IPS-18a (cell line): ENCODE results near the gene ZAP70.

Experiments
- H3K27ac ChIP-seq: one replicate; pipeline ENCODE4 v1.5.1; 2013; ENCODE audit warnings: low read length
- H3K27me3 ChIP-seq: one replicate; pipeline ENCODE4 v1.6.1; 2013; ENCODE audit warnings: mild to moderate bottlenecking, low read length; ENCODE audit not compliant: control insufficient read depth, insufficient read depth
- H3K36me3 ChIP-seq: one replicate; pipeline ENCODE4 v1.6.1; 2013; ENCODE audit warnings: low read depth, low read length; ENCODE audit not compliant: control insufficient read depth
- H3K4me1 ChIP-seq: one replicate; pipeline ENCODE4 v1.6.1; 2013; ENCODE audit warnings: low read depth, low read length; ENCODE audit not compliant: control insufficient read depth
- H3K4me3 ChIP-seq: one replicate; pipeline ENCODE4 v1.5.1; 2013; ENCODE audit warnings: low read length
- H3K9ac ChIP-seq: one replicate; pipeline ENCODE4 v1.6.1; 2013; ENCODE audit warnings: mild to moderate bottlenecking, low read length, moderate library complexity
- H3K9me3 ChIP-seq: one replicate; pipeline ENCODE4 v1.6.1; 2013; ENCODE audit warnings: low read depth, low read length; ENCODE audit not compliant: control insufficient read depth

ZAP70 gene

DNA sequence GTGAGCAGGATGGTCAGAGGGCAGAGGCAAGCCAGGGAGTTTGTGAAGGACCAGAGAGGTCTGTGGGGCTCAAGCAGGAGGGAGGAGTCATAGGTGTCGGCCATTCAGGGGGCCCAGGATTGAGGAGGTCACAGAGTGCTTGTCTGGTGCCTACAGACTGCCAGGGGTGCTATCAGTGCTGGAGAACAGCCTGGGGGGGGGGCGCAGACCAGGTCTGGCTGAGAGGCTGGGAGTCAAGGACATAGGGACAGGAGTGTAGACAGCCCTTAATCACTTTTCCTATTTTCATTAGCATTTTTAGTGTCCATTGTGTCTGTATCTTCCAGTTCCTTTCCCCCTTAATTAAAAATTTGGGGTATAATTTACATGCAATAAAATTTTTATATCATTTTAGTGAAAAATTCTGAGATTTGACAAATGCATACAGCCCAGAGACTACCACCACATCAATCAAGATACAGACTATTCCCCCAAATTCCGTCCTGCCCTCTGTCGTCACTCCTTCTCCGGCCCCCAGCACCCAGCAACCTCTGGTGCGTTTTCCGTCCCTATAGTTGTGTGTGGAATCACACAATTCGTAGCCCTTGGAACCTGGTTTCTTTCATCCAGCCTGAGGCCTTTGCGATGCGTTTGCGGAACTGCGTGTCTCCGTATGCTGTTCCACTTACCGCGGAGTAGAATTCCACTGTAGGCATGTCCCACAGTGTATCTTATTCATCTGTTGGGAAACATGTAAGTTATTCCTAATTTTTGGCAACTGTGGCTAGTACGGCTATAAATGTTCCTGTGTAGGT is 6.2 kb downstream of the ZAP70 start:
- Histone ChIP-seq H3K4me1 (peaks cover 10% of the 10 kb centered on the region), H3K9me3 (no peaks in the 10 kb centered on the region), H3K36me3 (no peaks in the 10 kb centered on the region), H3K27ac (no peak overlapping the region), H3K27me3 (no peaks in the 10 kb centered on the region), H3K4me3 (no peak overlapping the region), H3K9ac (no peak overlapping the region)

DNA sequence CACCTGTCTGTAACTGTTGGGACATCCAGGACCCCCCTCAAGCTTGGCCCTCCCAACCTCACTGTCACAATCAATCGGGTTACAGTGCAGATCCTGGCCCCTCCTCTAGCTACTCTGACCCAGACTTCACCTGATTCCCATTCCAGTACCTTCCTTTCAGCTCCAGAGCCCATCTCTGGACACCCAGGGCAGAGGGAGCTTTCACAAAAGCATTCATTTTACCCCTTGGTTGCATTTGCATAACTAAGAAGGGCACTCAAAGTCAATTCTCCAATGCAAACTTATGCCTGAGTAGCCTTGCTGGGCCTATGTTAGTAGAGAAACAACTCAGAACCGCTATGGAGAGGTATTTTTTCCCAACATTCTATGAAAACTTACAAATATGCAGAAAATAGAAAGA is 7.4 kb downstream of the ZAP70 start:
- no peak overlapping the region for H3K27ac ChIP-seq
- no peaks in the 10 kb centered on the region for H3K27me3 ChIP-seq
- no peaks in the 10 kb centered on the region for H3K36me3 ChIP-seq
- no peak overlapping the region for H3K9ac ChIP-seq
- peaks cover 10% of the 10 kb centered on the region for H3K4me1 ChIP-seq
- H3K9me3 ChIP-seq = no peaks in the 10 kb centered on the region
- no peak overlapping the region for H3K4me3 ChIP-seq

DNA sequence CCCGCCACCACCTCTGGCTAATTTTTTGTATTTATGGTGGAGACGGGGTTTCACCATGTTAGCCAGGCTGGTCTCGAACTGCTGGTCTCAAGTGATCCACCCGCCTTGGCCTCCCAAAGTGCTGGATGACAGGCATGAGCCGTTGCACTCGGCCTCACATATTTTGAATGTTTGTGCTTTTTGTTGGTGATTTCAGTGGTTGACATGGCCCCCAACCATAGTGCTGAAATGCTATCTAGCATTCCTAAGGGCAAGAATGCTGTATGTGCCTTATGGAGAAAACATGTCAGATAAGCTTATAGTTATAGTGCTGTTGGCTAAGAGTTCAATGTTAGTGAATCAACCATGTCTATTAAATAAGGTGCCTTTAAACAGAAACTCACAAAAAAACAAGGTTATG is 8.9 kb downstream of the ZAP70 start:
- Histone ChIP-seq H3K4me1 (peaks cover 10% of the 10 kb centered on the region), H3K27ac (no peak overlapping the region), H3K36me3 (no peaks in the 10 kb centered on the region), H3K9ac (no peak overlapping the region), H3K4me3 (no peak overlapping the region), H3K9me3 (no peaks in the 10 kb centered on the region), H3K27me3 (no peaks in the 10 kb centered on the region)

DNA sequence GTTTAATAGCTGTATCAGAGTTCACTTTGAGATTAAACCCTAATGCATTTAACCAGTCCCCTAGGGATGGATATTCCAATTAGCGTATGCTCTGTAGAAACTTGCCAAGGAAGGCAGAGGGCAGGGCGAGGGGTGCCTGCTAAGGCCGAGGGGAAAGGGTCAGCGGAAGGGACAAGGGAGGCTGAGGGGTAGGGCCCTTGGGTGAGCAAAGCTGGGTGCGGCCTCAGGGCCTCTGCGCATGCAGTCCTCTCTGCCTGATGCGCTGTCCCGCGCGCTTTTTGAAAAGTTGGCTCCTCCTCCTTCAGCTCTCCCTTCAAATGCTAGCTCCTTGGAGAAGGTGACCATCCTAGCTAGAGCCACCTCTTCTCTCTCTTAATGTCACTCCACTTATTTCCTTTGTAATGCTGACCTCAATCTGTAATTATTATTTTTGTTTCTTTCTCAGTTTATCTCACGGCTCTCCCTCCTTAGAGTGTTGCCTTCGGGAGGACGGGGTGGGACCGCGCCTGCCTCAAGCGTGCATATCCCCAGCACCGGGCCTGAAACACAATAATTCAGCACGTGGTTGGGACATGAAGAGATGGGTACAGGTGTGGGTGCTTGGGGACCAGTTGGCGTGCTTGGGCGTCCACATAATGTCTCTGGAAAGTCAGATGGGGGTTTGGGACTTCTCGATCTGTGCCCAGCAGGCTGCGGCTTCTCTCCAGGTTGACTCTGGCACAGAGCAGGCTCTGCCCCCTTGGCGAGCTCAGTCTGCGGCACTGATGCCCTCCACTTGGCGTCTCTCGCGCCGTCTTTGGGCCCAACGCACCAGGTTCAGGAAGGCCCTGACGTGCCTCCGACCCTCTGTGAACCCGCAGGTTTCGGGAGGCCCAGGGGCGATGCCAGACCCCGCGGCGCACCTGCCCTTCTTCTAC is 10.0 kb downstream of the ZAP70 start:
- Histone ChIP-seq H3K27me3 (no peaks in the 10 kb centered on the region), H3K4me1 (peaks cover 10% of the 10 kb centered on the region), H3K4me3 (no peak overlapping the region), H3K9me3 (no peaks in the 10 kb centered on the region), H3K36me3 (no peaks in the 10 kb centered on the region), H3K9ac (no peak overlapping the region), H3K27ac (no peak overlapping the region)

DNA sequence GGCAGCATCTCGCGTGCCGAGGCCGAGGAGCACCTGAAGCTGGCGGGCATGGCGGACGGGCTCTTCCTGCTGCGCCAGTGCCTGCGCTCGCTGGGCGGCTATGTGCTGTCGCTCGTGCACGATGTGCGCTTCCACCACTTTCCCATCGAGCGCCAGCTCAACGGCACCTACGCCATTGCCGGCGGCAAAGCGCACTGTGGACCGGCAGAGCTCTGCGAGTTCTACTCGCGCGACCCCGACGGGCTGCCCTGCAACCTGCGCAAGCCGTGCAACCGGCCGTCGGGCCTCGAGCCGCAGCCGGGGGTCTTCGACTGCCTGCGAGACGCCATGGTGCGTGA is 10.7 kb downstream of the ZAP70 start:
- Histone ChIP-seq H3K9me3 (no peaks in the 10 kb centered on the region), H3K9ac (no peak overlapping the region), H3K27me3 (no peaks in the 10 kb centered on the region), H3K4me3 (no peak overlapping the region), H3K4me1 (peaks cover 10% of the 10 kb centered on the region), H3K36me3 (no peaks in the 10 kb centered on the region), H3K27ac (no peak overlapping the region)

DNA sequence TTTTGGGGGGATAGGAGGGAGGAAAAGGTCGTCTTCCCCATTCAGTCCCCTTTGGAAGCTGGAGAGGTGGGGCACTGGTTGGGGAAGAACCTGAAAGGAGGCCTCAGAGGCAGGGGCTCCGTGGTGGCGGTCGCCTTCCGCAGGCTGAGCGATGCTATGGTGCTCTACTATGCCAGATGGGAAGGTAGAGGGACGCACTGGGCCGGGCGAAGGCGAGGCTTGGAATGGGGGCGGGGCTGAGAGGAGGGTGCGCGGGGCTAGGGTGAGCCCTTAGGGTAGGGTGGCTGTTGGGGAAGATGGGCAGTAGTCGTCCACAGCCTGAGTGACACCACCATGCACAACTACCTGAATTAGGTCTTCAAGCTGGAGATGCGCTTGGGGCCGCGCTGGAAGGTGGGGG is 11.1 kb downstream of the ZAP70 start:
- Histone ChIP-seq H3K27ac (no peak overlapping the region), H3K4me3 (no peak overlapping the region), H3K36me3 (no peaks in the 10 kb centered on the region), H3K9ac (no peak overlapping the region), H3K9me3 (no peaks in the 10 kb centered on the region), H3K4me1 (peaks cover 10% of the 10 kb centered on the region), H3K27me3 (no peaks in the 10 kb centered on the region)

DNA sequence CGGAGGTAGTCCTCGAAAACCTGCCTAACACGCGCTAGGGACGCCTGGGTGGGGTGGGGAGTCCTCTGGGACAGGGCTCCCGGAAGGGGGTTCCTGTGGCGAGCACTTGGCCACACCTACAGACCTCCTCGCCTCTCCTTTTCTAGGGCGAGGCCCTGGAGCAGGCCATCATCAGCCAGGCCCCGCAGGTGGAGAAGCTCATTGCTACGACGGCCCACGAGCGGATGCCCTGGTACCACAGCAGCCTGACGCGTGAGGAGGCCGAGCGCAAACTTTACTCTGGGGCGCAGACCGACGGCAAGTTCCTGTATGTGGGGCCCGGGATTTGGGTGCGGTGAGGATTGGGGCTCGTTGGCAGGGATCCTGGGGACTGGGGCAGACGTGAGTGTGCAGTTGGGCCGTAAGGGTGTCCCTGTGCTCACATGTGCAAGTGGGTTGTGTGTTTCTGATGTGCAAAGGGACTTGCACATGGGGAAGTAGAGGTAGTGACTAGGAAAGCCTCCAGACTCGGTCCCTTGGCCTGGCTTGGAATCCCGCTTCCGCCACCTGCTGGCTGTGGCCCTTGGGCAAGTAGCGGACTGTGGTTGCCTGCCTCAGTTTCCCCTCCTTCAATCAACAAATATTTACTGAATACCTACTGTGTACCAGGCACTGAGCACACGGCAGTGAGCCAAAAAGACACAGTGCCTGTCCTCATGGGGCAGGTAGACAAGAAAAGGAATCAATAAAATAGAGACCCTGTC is 11.7 kb downstream of the ZAP70 start:
- no peaks in the 10 kb centered on the region for H3K27me3 ChIP-seq
- H3K4me3 ChIP-seq = no peak overlapping the region
- no peak overlapping the region for H3K27ac ChIP-seq
- peaks cover 10% of the 10 kb centered on the region for H3K4me1 ChIP-seq
- H3K36me3 ChIP-seq = no peaks in the 10 kb centered on the region
- H3K9me3 ChIP-seq = no peaks in the 10 kb centered on the region
- H3K9ac ChIP-seq = no peak overlapping the region

DNA sequence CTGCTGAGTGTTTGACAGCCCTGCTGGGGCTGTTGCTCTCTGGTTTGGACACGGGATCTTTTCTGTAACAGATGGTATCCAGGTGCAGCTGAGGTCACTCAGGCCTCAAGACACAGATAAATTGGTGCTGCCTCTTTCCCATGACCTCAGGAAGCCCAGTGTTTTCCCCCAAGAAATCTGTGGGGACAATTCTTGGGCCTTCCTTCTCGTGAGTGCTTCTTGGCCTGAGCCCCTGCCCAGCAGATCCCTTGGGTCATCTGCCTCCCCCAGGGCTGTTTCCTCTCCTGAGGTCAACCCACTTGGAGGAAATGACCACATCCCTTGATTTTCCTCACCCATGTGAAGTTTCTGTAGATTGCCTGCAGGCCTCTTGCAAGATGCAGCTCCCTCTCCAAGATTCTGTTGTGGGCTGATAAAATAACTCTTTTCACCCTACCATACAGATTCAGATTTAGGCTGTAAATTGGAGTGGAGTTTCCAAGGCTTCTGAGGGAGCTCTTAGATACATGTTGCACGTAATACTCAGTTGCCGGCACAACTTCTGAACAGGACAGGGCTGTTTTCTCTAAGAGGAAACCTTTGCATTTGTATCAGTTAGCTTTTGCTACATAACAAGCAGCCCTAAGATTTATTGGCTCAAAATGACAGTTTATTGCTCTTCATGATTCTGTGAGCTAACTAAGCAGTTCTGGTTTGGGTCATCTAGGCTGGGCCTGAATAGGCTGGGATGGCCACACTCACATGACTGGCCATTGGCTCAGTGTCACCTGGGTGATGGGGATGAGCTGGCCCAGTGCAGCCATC is 13.1 kb downstream of the ZAP70 start:
- Histone ChIP-seq H3K36me3 (no peaks in the 10 kb centered on the region), H3K4me1 (no peaks in the 10 kb centered on the region), H3K9me3 (no peaks in the 10 kb centered on the region), H3K27ac (no peak overlapping the region), H3K9ac (no peak overlapping the region), H3K27me3 (no peaks in the 10 kb centered on the region), H3K4me3 (no peak overlapping the region)

DNA sequence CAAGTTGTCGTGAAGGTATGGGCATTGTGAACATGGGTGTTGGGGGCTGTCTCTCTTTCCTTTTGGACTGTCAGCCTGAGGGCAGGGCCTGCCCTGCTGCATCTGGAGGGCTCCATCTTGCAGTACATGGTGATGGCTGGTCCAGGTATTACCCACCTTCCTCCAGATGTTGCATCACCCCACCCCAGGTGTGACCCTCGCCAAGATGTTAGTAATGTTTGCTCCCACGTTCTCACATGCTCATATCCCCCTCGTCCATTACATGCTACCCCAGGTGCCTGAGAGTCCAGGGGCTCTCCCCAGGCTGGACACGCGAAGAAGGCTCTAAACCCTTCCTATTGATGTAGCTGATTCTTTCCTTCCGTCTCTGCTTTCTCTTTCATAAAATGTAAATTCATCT is 13.9 kb downstream of the ZAP70 start:
- Histone ChIP-seq H3K27me3 (no peaks in the 10 kb centered on the region), H3K4me1 (no peaks in the 10 kb centered on the region), H3K36me3 (no peaks in the 10 kb centered on the region), H3K9me3 (no peaks in the 10 kb centered on the region), H3K4me3 (no peak overlapping the region), H3K27ac (no peak overlapping the region), H3K9ac (no peak overlapping the region)

DNA sequence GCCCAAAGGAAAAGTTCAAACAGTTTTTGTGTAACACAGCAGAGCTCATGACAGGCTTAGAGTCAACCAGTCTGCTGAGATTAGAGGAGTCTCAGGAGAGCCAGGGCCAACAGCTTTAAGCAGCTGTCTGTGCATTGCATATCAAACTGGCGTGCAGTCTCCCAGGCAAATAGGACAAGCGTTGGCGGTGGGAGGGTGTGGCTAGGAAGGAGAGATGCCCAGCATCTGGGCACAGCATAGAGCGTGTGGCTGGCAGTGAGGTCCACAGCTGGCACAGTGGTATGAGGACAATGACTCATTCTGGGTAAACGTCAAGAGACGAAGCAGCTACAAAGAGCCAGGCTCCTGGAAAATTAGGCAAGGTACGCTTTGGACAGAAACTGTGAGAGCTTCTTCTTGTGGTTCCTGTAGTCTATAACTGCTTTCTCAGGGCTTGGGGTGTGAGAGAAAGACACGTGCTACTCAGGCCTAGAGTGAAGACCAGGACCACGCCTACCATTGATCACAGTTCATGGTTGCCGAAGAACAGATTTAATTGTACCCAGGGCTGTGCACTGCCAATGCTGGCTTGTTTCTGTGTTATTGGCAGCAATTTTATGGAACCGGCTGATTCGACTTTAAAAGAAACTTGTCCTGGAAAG is 14.8 kb downstream of the ZAP70 start:
- H3K9ac ChIP-seq = no peak overlapping the region
- no peaks in the 10 kb centered on the region for H3K27me3 ChIP-seq
- no peak overlapping the region for H3K4me3 ChIP-seq
- H3K36me3 ChIP-seq = no peaks in the 10 kb centered on the region
- H3K4me1 ChIP-seq = no peaks in the 10 kb centered on the region
- H3K9me3 ChIP-seq = no peaks in the 10 kb centered on the region
- no peak overlapping the region for H3K27ac ChIP-seq
